HL-60 (cell line): ENCODE measurements around the gene SUV39H2.

Experiments
- DNase-seq, 2 experiments: peaks; one replicate each; pipeline ENCODE4 v3.0.0-alpha.2; 2010 to 2020; ENCODE audit warnings: low read depth in 1 of 2, low spot score in 1 of 2
- H3K27ac ChIP-seq: fragments of 250-450 bp; sonication (Bioruptor Pico); replicated peaks from 2 replicates; pipeline ENCODE4 v1.5.1; 2020; ENCODE audit warnings: mild to moderate bottlenecking, moderate library complexity
- H3K27me3 ChIP-seq: fragments of 250-450 bp; sonication (Bioruptor Pico); 2 replicates; pipeline ENCODE4 v1.5.1; 2021; ENCODE audit warnings: mild to moderate bottlenecking, moderate library complexity; ENCODE audit not compliant: insufficient read depth, poor library complexity, severe bottlenecking
- H3K4me3 ChIP-seq: replicated peaks from 2 replicates; pipeline ENCODE4 v1.5.1; 2011; ENCODE audit warnings: mild to moderate bottlenecking, control low read depth, low read length; ENCODE audit not compliant: insufficient read depth
- GABPA ChIP-seq: IDR thresholded peaks from 2 replicates; pipeline ENCODE4 v1.6.1; 2012; ENCODE audit warnings: low read depth
- POLR2AphosphoS5 ChIP-seq: IDR thresholded peaks from 2 replicates; pipeline ENCODE4 v1.6.1; 2012; ENCODE audit warnings: low read depth
- SPI1 ChIP-seq: IDR thresholded peaks from 2 replicates; pipeline ENCODE4 v1.6.1; 2012; ENCODE audit warnings: low read depth, mild to moderate bottlenecking, borderline replicate concordance
- TF ChIP-seq, protein P1 (sequence below): IDR thresholded peaks from 2 replicates; pipeline ENCODE4 v1.6.1; 2012; ENCODE audit warnings: low read depth; ENCODE audit not compliant: insufficient replicate concordance
- TF ChIP-seq, protein P2 (sequence below): IDR thresholded peaks from one replicate; pipeline ENCODE4 v1.5.1; 2011; ENCODE audit warnings: low read length, control low read depth, inconsistent platforms; ENCODE audit not compliant: insufficient read depth

The SUV39H2 gene

DNA sequence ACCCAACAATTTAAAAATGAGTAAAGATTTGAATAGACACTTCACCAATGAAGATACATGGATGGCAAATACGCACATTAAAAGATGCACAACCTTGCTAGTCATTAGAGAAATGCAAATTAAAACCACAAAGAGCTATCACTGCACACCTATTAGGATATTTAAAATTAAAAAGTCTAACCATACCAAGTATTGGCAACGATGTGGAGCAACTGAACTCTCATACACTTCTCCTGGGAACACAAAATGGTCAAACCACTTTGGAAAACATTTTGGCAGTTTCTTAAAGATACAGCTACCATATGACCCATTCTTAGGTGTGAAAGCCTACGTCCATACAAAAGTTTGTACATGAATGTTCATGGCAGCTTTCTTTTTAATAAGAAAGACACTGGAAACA lies 39.2 kb downstream of the SUV39H2 start:
- Histone ChIP-seq H3K27ac (no peak overlapping the region), H3K27me3 (no peaks in the 10 kb centered on the region), H3K4me3 (no peak overlapping the region)
- no peak for DNase-seq
- no peak for TF ChIP-seq POLR2AphosphoS5
- TF ChIP-seq, protein P1, sequence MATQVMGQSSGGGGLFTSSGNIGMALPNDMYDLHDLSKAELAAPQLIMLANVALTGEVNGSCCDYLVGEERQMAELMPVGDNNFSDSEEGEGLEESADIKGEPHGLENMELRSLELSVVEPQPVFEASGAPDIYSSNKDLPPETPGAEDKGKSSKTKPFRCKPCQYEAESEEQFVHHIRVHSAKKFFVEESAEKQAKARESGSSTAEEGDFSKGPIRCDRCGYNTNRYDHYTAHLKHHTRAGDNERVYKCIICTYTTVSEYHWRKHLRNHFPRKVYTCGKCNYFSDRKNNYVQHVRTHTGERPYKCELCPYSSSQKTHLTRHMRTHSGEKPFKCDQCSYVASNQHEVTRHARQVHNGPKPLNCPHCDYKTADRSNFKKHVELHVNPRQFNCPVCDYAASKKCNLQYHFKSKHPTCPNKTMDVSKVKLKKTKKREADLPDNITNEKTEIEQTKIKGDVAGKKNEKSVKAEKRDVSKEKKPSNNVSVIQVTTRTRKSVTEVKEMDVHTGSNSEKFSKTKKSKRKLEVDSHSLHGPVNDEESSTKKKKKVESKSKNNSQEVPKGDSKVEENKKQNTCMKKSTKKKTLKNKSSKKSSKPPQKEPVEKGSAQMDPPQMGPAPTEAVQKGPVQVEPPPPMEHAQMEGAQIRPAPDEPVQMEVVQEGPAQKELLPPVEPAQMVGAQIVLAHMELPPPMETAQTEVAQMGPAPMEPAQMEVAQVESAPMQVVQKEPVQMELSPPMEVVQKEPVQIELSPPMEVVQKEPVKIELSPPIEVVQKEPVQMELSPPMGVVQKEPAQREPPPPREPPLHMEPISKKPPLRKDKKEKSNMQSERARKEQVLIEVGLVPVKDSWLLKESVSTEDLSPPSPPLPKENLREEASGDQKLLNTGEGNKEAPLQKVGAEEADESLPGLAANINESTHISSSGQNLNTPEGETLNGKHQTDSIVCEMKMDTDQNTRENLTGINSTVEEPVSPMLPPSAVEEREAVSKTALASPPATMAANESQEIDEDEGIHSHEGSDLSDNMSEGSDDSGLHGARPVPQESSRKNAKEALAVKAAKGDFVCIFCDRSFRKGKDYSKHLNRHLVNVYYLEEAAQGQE: no peak
- TF ChIP-seq, protein P2, sequence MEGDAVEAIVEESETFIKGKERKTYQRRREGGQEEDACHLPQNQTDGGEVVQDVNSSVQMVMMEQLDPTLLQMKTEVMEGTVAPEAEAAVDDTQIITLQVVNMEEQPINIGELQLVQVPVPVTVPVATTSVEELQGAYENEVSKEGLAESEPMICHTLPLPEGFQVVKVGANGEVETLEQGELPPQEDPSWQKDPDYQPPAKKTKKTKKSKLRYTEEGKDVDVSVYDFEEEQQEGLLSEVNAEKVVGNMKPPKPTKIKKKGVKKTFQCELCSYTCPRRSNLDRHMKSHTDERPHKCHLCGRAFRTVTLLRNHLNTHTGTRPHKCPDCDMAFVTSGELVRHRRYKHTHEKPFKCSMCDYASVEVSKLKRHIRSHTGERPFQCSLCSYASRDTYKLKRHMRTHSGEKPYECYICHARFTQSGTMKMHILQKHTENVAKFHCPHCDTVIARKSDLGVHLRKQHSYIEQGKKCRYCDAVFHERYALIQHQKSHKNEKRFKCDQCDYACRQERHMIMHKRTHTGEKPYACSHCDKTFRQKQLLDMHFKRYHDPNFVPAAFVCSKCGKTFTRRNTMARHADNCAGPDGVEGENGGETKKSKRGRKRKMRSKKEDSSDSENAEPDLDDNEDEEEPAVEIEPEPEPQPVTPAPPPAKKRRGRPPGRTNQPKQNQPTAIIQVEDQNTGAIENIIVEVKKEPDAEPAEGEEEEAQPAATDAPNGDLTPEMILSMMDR: no peak
- no peak for TF ChIP-seq GABPA
- no peak for TF ChIP-seq SPI1

DNA sequence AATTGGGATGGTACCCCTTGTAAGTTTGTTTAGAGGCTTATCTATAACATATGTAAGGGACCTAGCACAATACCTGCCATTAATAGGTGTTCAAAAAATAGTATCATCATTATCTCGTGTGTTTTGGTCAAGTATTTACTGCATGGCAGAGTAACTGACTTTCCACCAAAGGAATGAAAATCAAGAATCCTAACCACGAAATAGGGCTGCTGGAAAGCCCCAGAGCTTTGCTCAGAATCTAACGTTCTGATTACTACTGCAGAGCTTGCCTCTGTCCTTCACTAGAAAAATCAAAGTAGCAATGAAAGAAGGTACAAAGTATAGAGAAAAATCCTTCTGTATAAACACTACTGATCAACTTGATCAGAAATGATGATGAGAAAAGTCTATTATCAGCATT lies 40.3 kb downstream of the SUV39H2 start:
- no peaks in the 10 kb centered on the region for H3K27me3 ChIP-seq
- DNase-seq: no peak
- TF ChIP-seq, protein P1: no peak
- TF ChIP-seq GABPA (no peak), POLR2AphosphoS5 (no peak), SPI1 (no peak)
- TF ChIP-seq, protein P2: no peak
- no peak overlapping the region for H3K4me3 ChIP-seq
- H3K27ac ChIP-seq: no peak overlapping the region

DNA sequence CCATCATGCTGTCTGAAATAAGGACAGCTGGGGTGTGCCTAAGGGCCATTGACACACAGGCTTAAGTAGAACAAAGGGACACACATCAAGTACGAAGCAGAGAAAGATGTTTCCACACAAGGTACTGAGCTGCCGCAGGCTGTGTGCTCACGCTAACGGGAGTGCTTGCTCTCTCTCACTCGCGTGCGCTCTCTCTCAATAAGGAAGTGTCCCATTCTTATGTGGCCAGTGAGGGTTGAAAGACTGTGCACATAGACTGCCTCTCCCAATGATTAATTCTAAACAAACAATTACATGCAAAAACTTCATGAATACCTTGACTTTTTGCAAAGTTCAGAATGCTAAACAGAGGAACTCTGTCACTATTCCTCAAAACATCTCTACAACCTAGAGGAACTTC lies 45.3 kb downstream of the SUV39H2 start:
- TF ChIP-seq GABPA: no peak
- TF ChIP-seq, protein P2: no peak
- no peak for TF ChIP-seq SPI1
- TF ChIP-seq, protein P1: no peak
- TF ChIP-seq POLR2AphosphoS5: no peak
- Histone ChIP-seq H3K4me3 (no peak overlapping the region), H3K27ac (no peak overlapping the region), H3K27me3 (no peaks in the 10 kb centered on the region)
- no peak for DNase-seq
